ENCODE results near the gene TRAPPC10. TPM values are rescaled to one million over a fixed set of nuclear protein-coding genes. Genes with fewer than 3 reads are reported as not detected.

TRAPPC10 gene, protein sequence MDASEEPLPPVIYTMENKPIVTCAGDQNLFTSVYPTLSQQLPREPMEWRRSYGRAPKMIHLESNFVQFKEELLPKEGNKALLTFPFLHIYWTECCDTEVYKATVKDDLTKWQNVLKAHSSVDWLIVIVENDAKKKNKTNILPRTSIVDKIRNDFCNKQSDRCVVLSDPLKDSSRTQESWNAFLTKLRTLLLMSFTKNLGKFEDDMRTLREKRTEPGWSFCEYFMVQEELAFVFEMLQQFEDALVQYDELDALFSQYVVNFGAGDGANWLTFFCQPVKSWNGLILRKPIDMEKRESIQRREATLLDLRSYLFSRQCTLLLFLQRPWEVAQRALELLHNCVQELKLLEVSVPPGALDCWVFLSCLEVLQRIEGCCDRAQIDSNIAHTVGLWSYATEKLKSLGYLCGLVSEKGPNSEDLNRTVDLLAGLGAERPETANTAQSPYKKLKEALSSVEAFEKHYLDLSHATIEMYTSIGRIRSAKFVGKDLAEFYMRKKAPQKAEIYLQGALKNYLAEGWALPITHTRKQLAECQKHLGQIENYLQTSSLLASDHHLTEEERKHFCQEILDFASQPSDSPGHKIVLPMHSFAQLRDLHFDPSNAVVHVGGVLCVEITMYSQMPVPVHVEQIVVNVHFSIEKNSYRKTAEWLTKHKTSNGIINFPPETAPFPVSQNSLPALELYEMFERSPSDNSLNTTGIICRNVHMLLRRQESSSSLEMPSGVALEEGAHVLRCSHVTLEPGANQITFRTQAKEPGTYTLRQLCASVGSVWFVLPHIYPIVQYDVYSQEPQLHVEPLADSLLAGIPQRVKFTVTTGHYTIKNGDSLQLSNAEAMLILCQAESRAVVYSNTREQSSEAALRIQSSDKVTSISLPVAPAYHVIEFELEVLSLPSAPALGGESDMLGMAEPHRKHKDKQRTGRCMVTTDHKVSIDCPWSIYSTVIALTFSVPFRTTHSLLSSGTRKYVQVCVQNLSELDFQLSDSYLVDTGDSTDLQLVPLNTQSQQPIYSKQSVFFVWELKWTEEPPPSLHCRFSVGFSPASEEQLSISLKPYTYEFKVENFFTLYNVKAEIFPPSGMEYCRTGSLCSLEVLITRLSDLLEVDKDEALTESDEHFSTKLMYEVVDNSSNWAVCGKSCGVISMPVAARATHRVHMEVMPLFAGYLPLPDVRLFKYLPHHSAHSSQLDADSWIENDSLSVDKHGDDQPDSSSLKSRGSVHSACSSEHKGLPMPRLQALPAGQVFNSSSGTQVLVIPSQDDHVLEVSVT
- 19.1 and 20.0 TPM in 2 replicates for polyA plus RNA-seq (2013)

DNA sequence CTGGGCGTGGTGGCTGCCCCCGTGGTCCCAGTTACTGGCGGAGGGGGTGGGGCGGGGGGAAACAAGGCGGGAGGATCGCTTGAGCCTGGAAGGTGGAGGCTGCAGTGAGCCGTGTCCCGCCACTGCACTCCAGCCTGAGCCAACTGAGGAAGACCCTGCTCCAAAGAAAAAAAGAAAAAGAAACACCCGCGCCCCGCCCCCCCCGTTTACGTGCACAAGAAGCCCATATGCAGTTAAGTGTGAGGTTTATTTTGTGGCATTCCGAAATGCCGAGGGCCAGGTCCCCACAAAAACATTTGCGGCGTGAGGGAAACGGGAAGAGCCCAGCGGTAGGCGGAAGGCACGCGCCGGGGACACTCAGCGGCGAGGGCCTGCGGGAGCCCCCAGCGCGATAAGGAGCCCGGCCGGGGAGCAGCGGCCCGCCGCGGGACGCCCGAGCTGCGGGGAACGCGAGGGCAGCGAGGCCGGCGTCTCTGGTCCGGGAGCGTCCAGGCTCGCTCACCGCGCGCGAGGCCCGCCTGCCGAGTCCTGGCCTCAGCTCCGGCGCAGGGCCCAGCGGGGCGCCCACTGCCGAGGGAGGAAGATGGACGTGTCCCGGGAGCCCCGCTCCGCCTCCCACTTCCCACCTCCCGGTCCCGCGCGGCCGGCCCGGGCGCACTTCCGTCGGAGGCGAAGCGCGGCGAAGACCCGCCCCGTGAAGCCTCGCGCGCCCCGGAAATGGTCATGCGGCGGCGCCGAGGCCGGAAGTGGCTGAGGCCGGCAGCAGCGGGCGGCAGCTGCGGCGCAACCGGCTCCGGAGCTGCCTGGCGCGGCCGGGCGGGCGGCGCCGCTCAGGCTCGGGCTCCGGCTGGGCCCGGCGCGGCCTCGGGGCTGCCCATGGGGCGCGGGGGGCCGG, at the start of gene TRAPPC10:
Gene TRAPPC10 (plus strand): TSS at position 731 of the 895 bp plus-strand sequence. CDS start 185 bp downstream, outside the sequence.
- Histone ChIP-seq H3K4me3 (ENCODE audit: low read depth, low read length) (peak within 1 kb of the TSS; percentile 100), H4K8ac (ENCODE audit: low read depth, low read length) (peak within 1 kb of the TSS; percentile 98), H3K27me3 (ENCODE audit: insufficient read depth, low read length) (no peaks in the 10 kb centered on the region), H3K23ac (ENCODE audit: low read length) (no peak within 1 kb of the TSS), H2BK12ac (ENCODE audit: low read length) (peak within 1 kb of the TSS; percentile 20), H3K9me3 (ENCODE audit: insufficient read depth, low read depth, low read length) (peaks cover 3% of the 10 kb centered on the region), H3K79me1 (ENCODE audit: low read length) (peaks cover 8% of the 10 kb centered on the region), H3K79me2 (ENCODE audit: control insufficient read depth, insufficient read depth, low read length, poor library complexity) (peaks cover 16% of the 10 kb centered on the region), H3K4me1 (ENCODE audit: control insufficient read depth in 1 of 2, insufficient read depth in 2 of 2, low read length in 2 of 2) (peaks cover 8 to 9% of the 10 kb centered on the region in 2 experiments), H3K4me2 (ENCODE audit: low read length) (peak within 1 kb of the TSS; percentile 93), H2BK120ac (ENCODE audit: insufficient read depth, low read length, poor library complexity) (peak within 1 kb of the TSS; percentile 54), H3K18ac (ENCODE audit: low read length) (peak within 1 kb of the TSS; percentile 96), H3K4ac (ENCODE audit: low read depth, low read length) (peak within 1 kb of the TSS; percentile 94), H3K9ac (ENCODE audit: low read length) (peak within 1 kb of the TSS; percentile 98), H4K91ac (ENCODE audit: low read depth, low read length) (peak within 1 kb of the TSS; percentile 92), H3K27ac (ENCODE audit: low read depth, low read length) (peak within 1 kb of the TSS; percentile 92), H2AFZ (ENCODE audit: insufficient read depth, low read length, poor library complexity) (peak within 1 kb of the TSS; percentile 96), H4K12ac (ENCODE audit: low read depth, low read length) (peak within 1 kb of the TSS; percentile 98), H2BK5ac (ENCODE audit: low read depth, low read length, poor library complexity) (peak within 1 kb of the TSS; percentile 90), H3K36me3 (ENCODE audit: control insufficient read depth in 1 of 2, insufficient read depth in 2 of 2, low read length in 2 of 2) (no peaks in the 10 kb centered on the region), H3K14ac (ENCODE audit: low read length) (peak within 1 kb of the TSS; percentile 97), H2AK5ac (ENCODE audit: low read length) (peak within 1 kb of the TSS; percentile 71)
- WGBS (ENCODE audit: extremely low coverage, insufficient coverage, insufficient read length): no CpG with 5 or more reads among the region's 107 CpGs
- DNase-seq: peak; percentile 72 to 86

DNA sequence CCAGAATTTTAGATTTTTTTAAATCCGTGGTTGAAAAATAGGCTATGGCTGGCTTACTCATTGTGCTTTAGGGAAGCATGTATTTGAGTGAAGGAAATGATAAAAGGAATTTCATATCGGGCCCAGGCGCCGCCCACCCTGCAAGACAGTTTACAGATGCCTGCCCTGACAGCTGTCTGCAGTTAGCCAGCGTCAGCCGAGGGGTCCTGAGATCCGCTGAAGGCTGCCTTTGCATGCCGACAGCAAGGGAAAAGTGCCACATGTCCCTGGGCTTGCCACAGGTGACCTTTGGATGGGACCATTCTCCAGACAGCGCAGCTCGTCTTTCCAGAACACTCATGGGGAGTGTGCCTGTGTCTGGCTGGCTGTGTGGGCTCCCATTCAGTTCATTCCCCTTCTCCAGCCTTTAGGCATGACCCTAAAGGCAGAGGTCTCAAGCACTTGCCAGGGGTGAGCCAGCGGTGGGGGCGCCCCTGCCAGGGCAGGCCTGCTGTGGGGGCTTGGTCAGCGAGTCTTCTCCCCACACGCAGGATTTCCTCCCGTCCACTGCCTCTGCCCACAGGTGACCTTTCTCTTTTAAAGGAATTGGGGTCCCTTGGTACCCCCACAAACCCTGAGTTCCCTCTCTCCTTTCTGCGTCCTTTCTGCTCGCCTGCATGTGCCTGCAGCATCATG, 46.1 kb upstream of the TRAPPC10 start:
- Histone ChIP-seq H3K4me2 (ENCODE audit: low read length) (no peak overlapping the region), H2AK5ac (ENCODE audit: low read length) (no peak overlapping the region), H4K8ac (ENCODE audit: low read depth, low read length) (no peak overlapping the region), H3K36me3 (ENCODE audit: control insufficient read depth in 1 of 2, insufficient read depth in 2 of 2, low read length in 2 of 2) (peaks cover 0 to 3% of the 10 kb centered on the region in 2 experiments), H3K79me2 (ENCODE audit: control insufficient read depth, insufficient read depth, low read length, poor library complexity) (no peaks in the 10 kb centered on the region), H3K9me3 (ENCODE audit: insufficient read depth, low read depth, low read length) (no peaks in the 10 kb centered on the region), H3K23ac (ENCODE audit: low read length) (no peak overlapping the region), H3K79me1 (ENCODE audit: low read length) (no peaks in the 10 kb centered on the region), H4K12ac (ENCODE audit: low read depth, low read length) (no peak overlapping the region), H2BK120ac (ENCODE audit: insufficient read depth, low read length, poor library complexity) (no peak overlapping the region), H3K27me3 (ENCODE audit: insufficient read depth, low read length) (no peaks in the 10 kb centered on the region), H4K91ac (ENCODE audit: low read depth, low read length) (no peak overlapping the region), H3K4ac (ENCODE audit: low read depth, low read length) (no peak overlapping the region), H3K18ac (ENCODE audit: low read length) (no peak overlapping the region), H3K4me1 (ENCODE audit: control insufficient read depth in 1 of 2, insufficient read depth in 2 of 2, low read length in 2 of 2) (no peaks in the 10 kb centered on the region), H2BK12ac (ENCODE audit: low read length) (no peak overlapping the region), H3K14ac (ENCODE audit: low read length) (no peak overlapping the region), H3K9ac (ENCODE audit: low read length) (no peak overlapping the region), H2BK5ac (ENCODE audit: low read depth, low read length, poor library complexity) (no peak overlapping the region), H3K4me3 (ENCODE audit: low read depth, low read length) (no peak overlapping the region), H2AFZ (ENCODE audit: insufficient read depth, low read length, poor library complexity) (no peak overlapping the region), H3K27ac (ENCODE audit: low read depth, low read length) (no peak overlapping the region)
- no peak for DNase-seq
- WGBS (ENCODE audit: extremely low coverage, insufficient coverage, insufficient read length): no CpG with 5 or more reads among the region's 17 CpGs

DNA sequence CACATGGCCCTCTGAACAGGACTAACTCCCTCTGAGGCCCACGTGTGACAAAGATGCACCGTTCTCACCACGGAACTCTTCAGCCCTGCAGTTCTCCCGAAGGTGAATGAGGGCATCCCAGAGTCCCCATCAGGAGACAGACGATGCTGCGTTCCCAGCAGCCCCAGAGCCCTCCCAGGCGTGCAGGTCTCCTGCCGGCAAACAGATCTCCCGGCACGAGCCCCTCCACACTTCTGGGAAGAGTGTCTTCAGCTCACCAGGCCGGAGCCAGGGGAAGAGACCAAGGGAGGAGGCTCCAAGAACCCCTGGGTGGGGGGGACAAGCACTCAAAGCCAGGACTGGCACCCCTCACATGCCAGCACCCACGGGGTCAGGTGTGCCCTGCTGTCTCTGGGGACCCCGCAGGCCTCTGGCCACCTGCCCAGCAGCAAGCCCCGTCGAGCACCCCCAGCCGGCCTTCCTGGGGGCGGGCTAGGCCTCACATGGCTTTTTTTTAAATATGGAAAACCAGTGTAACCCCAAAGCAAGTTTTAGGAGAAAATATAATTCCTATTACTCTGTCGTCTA, 45.1 kb upstream of the TRAPPC10 start:
- Histone ChIP-seq H2BK120ac (ENCODE audit: insufficient read depth, low read length, poor library complexity) (no peak overlapping the region), H2BK12ac (ENCODE audit: low read length) (no peak overlapping the region), H3K27me3 (ENCODE audit: insufficient read depth, low read length) (no peaks in the 10 kb centered on the region), H3K36me3 (ENCODE audit: control insufficient read depth in 1 of 2, insufficient read depth in 2 of 2, low read length in 2 of 2) (peaks cover 0 to 3% of the 10 kb centered on the region in 2 experiments), H3K4me2 (ENCODE audit: low read length) (no peak overlapping the region), H3K4me1 (ENCODE audit: control insufficient read depth in 1 of 2, insufficient read depth in 2 of 2, low read length in 2 of 2) (no peaks in the 10 kb centered on the region), H3K14ac (ENCODE audit: low read length) (no peak overlapping the region), H3K18ac (ENCODE audit: low read length) (no peak overlapping the region), H2AK5ac (ENCODE audit: low read length) (no peak overlapping the region), H2BK5ac (ENCODE audit: low read depth, low read length, poor library complexity) (no peak overlapping the region), H3K79me1 (ENCODE audit: low read length) (no peaks in the 10 kb centered on the region), H3K79me2 (ENCODE audit: control insufficient read depth, insufficient read depth, low read length, poor library complexity) (no peaks in the 10 kb centered on the region), H4K12ac (ENCODE audit: low read depth, low read length) (no peak overlapping the region), H3K9me3 (ENCODE audit: insufficient read depth, low read depth, low read length) (no peaks in the 10 kb centered on the region), H3K4ac (ENCODE audit: low read depth, low read length) (no peak overlapping the region), H3K23ac (ENCODE audit: low read length) (no peak overlapping the region), H3K4me3 (ENCODE audit: low read depth, low read length) (no peak overlapping the region), H3K9ac (ENCODE audit: low read length) (no peak overlapping the region), H2AFZ (ENCODE audit: insufficient read depth, low read length, poor library complexity) (no peak overlapping the region), H4K91ac (ENCODE audit: low read depth, low read length) (no peak overlapping the region), H4K8ac (ENCODE audit: low read depth, low read length) (no peak overlapping the region), H3K27ac (ENCODE audit: low read depth, low read length) (no peak overlapping the region)
- DNase-seq: no peak
- WGBS (ENCODE audit: extremely low coverage, insufficient coverage, insufficient read length): no CpG with 5 or more reads among the region's 18 CpGs

Measured in trophoblast cell (in vitro differentiated cells and primary cell).